ENCODE measurements around the gene PPP6R2. TPM values are rescaled to one million over a fixed set of nuclear protein-coding genes. Genes with fewer than 3 reads are reported as not detected.

Gene PPP6R2
- total RNA-seq, 1 donor from 2014 or later = 87.9 TPM

DNA sequence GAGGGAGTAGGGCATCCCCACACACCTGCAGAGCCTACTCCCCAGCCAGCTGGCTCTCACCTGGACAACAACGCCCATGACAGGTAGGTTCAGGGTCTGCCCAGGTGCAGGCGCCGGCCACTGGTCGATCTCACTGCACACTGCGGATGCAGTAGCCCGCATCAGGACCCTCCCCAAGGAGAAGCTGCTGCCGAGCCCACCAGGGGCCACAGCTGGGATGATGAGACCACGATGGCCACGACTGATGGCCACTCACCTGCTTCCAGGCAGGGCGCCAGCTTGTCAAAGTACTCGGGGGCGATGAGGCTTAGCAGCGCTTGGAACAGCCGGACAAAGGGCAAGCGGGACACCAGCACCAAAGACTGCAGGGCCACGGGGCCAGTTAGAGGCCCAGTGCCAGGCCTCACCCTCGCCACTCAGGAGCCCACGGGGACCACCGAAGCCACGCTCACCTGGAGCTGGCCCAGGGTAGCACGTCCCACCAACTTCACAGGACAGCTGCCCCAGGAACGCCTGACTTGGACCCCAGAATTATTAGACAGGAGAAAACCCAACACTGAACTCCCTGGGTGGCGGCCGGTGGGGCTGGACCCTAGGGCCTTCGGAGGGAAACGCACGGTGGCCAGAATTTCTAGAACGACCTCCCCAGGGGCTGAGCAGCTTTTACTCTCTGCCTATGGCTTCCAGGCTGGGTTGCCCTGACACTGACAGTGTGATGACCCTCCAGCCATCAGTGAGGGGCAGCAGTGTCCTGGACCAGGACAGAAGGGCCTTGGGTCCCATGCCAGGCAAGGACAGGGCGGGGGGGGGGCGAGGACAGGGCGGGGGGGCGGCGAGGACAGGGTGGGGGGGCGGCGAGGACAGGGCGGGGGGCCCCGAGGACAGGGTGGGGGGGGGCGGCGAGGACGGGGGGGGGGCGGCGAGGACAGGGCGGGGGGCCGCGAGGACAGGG lies 26.7 kb upstream of the PPP6R2 start:
- H3K27ac Mint-ChIP-seq = no peak overlapping the region
- H3K9me3 Mint-ChIP-seq (ENCODE audit: low read depth) = no peaks in the 10 kb centered on the region
- TF ChIP-seq CTCF (IDR thresholded peaks at IDR 0.05; ENCODE audit: unreplicated experiment) = no peak
- H3K36me3 Mint-ChIP-seq (ENCODE audit: insufficient read depth) = peaks cover 6% of the 10 kb centered on the region
- no peak for DNase-seq (ENCODE audit: low spot score, unreplicated experiment)
- no peak overlapping the region for H3K4me3 Mint-ChIP-seq (ENCODE audit: low read depth)
- no peaks in the 10 kb centered on the region for H3K4me1 Mint-ChIP-seq (ENCODE audit: low read depth)
- peaks cover 3% of the 10 kb centered on the region for H3K27me3 Mint-ChIP-seq

GRCh38 chr22:50317178-50317577 lies 25.9 kb upstream of the PPP6R2 start:
- H3K4me3 Mint-ChIP-seq (ENCODE audit: low read depth) = no peak overlapping the region
- H3K27me3 Mint-ChIP-seq = peaks cover 3% of the 10 kb centered on the region
- no peak for TF ChIP-seq CTCF (IDR thresholded peaks at IDR 0.05; ENCODE audit: unreplicated experiment)
- peaks cover 4% of the 10 kb centered on the region for H3K36me3 Mint-ChIP-seq (ENCODE audit: insufficient read depth)
- H3K4me1 Mint-ChIP-seq (ENCODE audit: low read depth) = no peaks in the 10 kb centered on the region
- DNase-seq (ENCODE audit: low spot score, unreplicated experiment) = no peak
- H3K9me3 Mint-ChIP-seq (ENCODE audit: low read depth) = no peaks in the 10 kb centered on the region
- H3K27ac Mint-ChIP-seq = no peak overlapping the region

GRCh38 chr22:50317674-50318073 lies 25.5 kb upstream of the PPP6R2 start:
- Mint-ChIP-seq H3K4me1 (ENCODE audit: low read depth) (no peaks in the 10 kb centered on the region), H3K4me3 (ENCODE audit: low read depth) (no peak overlapping the region), H3K36me3 (ENCODE audit: insufficient read depth) (peaks cover 4% of the 10 kb centered on the region), H3K9me3 (ENCODE audit: low read depth) (no peaks in the 10 kb centered on the region), H3K27me3 (peaks cover 3% of the 10 kb centered on the region), H3K27ac (no peak overlapping the region)
- DNase-seq (ENCODE audit: low spot score, unreplicated experiment) = no peak
- no peak for TF ChIP-seq CTCF (IDR thresholded peaks at IDR 0.05; ENCODE audit: unreplicated experiment)

GRCh38 chr22:50318356-50318697 lies 24.8 kb upstream of the PPP6R2 start:
- Mint-ChIP-seq H3K9me3 (ENCODE audit: low read depth) (no peaks in the 10 kb centered on the region), H3K36me3 (ENCODE audit: insufficient read depth) (peaks cover 4% of the 10 kb centered on the region), H3K4me1 (ENCODE audit: low read depth) (no peaks in the 10 kb centered on the region), H3K4me3 (ENCODE audit: low read depth) (no peak overlapping the region), H3K27me3 (peaks cover 3% of the 10 kb centered on the region), H3K27ac (no peak overlapping the region)
- DNase-seq (ENCODE audit: low spot score, unreplicated experiment) = no peak
- TF ChIP-seq CTCF (IDR thresholded peaks at IDR 0.05; ENCODE audit: unreplicated experiment) = no peak

GRCh38 chr22:50318698-50319411 lies 24.3 kb upstream of the PPP6R2 start:
- Mint-ChIP-seq H3K27me3 (peaks cover 3% of the 10 kb centered on the region), H3K4me3 (ENCODE audit: low read depth) (no peak overlapping the region), H3K27ac (no peak overlapping the region), H3K4me1 (ENCODE audit: low read depth) (no peaks in the 10 kb centered on the region), H3K9me3 (ENCODE audit: low read depth) (no peaks in the 10 kb centered on the region), H3K36me3 (ENCODE audit: insufficient read depth) (peaks cover 4% of the 10 kb centered on the region)
- DNase-seq (ENCODE audit: low spot score, unreplicated experiment) = no peak
- TF ChIP-seq CTCF (IDR thresholded peaks at IDR 0.05; ENCODE audit: unreplicated experiment) = no peak
